Suprapubic skin (tissue), 3 donors: ENCODE measurements around the gene CFAP77.

Experiments used
- POLR2A ChIP-seq, 2 donors: fragments of 450-650 bp; IDR thresholded peaks; one replicate each; pipeline ENCODE4 v1.6.1; 2017; ENCODE audit warnings: antibody characterized with exemption in 2 of 2, mild to moderate bottlenecking in 2 of 2, moderate library complexity in 2 of 2
- TF ChIP-seq, protein P1 (sequence below), 2 donors: fragments of 200-600 bp in 1 of 2; fragments of 450-650 bp in 1 of 2; sonication (generic) in 1 of 2; IDR thresholded peaks; one replicate each; pipeline ENCODE4 v1.5.1; 2016 to 2019; ENCODE audit warnings: antibody characterized with exemption in 2 of 2, mild to moderate bottlenecking in 1 of 2, moderate library complexity in 1 of 2

DNA sequence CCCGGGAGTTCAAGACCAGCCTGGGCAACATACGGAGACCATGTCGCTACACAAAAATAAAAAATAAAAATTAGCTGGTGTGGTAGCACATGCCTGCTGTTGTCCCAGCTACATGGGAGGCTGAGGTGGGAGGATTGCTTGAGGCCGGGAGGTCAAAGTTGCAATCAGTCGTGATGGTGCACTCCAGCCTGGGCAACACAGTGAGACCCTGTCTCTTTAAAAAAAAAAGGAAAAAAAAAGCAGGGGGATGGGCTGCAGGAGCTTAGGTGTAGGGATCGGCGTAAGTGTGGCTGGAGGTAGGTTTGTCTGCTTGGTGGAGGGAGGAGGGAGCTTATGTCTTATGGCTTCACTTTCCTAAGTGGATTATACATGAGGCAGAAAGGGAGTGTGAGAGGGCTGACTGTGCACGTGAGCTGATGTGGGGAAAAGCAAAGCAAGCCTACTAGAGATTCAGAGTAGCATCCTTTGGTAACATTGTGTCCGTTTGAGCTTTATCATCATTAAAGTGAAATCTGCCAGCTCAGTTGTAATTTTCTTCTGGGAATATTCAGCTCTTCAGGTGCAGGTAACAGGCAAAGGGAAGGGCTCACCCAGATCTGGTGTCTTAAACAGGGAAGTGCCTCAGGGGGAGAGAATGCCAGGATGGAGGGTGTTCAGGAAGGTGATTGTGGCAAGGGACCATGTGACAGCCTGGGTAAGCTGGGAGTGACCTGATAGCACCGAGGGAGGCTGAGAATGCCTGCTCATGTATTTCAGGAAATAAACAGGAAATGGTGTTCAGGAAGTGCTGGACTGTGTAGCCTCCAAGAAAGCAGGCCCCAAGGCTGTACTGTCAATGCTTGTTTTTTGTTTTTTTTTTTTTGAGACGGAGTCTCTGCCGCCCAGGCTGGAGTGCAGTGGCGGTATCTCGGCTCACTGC is 37.6 kb upstream of the CFAP77 start:
- TF ChIP-seq, protein P1, sequence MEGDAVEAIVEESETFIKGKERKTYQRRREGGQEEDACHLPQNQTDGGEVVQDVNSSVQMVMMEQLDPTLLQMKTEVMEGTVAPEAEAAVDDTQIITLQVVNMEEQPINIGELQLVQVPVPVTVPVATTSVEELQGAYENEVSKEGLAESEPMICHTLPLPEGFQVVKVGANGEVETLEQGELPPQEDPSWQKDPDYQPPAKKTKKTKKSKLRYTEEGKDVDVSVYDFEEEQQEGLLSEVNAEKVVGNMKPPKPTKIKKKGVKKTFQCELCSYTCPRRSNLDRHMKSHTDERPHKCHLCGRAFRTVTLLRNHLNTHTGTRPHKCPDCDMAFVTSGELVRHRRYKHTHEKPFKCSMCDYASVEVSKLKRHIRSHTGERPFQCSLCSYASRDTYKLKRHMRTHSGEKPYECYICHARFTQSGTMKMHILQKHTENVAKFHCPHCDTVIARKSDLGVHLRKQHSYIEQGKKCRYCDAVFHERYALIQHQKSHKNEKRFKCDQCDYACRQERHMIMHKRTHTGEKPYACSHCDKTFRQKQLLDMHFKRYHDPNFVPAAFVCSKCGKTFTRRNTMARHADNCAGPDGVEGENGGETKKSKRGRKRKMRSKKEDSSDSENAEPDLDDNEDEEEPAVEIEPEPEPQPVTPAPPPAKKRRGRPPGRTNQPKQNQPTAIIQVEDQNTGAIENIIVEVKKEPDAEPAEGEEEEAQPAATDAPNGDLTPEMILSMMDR (IDR thresholded peaks at IDR 0.05) = no peak
- TF ChIP-seq POLR2A (IDR thresholded peaks at IDR 0.05) = no peak
